GM18517 (cell line): ENCODE data around the gene TSPAN3.

Experiments used
- ATAC-seq: cut with Tn5 transposase; IDR thresholded peaks from one replicate; pipeline ENCODE4 v1.9.1; 2021; ENCODE audit warnings: mild to moderate bottlenecking, moderate library complexity; ENCODE audit not compliant: unreplicated experiment

Gene TSPAN3

DNA sequence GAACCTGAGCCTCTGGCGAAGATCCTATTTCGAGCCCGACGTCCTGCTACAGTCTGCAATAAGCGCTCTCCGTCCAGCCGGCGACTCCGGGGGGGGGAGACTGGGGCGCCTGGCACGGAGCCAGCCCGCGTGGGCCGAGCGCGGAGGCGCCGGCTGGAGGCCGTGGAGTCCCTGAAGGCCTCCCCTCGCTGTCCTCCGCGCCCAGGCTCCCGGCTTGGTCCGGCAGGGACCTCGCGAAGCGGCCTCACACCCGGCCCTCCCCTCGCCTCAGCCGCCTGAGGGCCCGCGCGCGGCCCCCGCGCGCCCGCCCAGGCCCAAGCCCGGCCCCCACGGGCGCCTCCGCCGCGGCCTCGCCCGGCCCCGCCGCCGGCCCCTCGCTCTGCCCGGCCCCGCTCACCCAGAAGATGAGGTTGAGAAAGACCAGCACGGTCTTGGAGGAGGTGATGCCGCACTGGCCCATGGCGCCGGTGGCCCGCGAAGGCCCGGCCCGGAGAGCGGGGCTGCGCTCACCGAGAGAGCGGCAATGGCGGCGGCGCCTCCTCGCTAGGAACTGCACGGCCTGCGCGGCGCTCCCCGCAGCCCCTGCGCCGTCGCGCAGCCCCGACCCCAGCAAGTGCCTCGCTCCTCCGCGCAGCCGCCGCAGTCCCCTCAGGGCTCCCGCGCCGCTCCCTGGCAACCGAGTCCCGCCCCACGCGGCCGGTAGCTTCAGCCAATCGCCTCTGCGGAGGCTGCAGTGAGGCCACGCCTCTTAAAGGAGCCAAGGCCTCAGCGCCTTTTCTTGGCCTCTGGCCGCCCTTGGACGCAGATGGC, at the start of gene TSPAN3:
Gene TSPAN3 (minus strand): TSS at position 615 of the 810 bp plus-strand sequence. CDS start 155 bp downstream, at position 460.
- peak; percentile 82 for ATAC-seq

DNA sequence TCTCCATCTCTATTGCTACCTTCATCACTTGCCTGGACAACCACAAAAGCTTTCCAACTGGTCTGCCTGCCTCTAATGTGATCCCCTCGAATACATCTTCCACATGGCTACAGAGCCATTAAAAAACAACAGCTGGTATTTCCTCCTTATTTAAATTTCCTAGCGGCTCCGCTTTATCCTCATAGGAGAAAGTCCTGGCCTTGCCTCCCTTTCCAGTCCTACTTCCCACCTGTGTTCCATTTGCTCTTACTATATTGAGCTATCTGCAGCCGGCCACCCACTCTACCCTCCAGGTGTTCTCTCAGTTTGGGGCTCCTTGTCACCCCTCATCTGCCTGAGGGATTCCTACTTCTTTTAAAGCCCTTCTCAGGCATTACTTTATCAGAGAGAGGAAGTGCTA, 49.7 kb upstream of the TSPAN3 start:
- ATAC-seq = no peak

DNA sequence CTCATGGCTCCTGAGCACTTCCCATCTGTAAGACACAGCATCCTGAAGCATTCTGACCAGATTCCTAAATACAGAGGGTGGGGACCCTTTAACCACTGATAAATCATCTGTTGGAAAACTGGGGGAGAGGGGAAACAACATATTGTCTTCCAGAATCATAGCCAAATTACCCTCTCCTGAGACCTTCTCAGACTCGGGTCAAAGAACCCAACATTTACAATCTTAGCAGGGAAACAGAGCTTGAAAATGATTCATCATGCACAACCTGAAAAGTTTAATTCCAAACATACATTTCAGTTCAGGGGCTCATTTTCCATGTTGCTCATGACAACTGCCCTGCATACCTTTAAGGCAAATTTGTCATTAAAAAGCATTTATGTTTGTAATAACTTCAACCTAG, 48.5 kb upstream of the TSPAN3 start:
- no peak for ATAC-seq

DNA sequence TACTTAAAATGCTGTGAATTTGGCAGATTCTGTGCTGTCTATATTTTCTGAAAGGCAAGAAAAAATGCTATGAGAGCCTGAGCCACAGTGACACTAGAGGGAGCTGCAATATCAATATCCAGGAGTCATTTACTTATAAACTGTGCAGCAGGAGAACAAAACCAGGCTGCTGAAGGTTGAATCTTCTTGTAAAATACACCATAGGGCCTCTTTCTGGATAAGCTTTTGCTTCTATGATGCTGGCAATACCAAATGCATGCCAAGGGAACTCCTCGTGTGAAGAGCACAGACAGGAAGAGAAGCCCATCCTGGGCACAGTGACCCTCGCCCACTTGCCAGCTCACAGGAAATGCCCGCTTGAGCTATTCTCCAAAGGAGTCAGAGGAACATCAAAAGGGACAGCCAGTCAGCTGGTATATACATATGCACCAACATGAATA, 48.0 kb upstream of the TSPAN3 start:
- ATAC-seq = no peak

DNA sequence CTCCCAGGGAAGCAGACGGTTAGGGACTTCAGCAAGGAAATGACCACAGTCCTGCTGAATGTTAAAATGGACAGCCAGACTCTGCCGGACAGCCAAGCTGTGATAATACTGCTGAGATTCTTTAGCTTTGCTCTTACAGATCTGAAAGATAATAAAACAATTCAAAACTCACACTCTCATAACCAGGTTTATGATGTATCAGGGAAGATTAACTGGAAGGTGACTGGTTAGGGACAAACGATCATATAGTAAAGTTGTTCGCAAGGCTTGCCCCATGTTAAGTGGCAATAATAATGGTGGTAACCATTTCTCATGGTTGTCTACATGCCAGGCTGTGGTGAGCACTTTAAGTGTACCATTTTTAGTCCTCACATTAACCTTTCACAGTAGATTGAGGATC, 44.3 kb upstream of the TSPAN3 start:
- no peak for ATAC-seq

DNA sequence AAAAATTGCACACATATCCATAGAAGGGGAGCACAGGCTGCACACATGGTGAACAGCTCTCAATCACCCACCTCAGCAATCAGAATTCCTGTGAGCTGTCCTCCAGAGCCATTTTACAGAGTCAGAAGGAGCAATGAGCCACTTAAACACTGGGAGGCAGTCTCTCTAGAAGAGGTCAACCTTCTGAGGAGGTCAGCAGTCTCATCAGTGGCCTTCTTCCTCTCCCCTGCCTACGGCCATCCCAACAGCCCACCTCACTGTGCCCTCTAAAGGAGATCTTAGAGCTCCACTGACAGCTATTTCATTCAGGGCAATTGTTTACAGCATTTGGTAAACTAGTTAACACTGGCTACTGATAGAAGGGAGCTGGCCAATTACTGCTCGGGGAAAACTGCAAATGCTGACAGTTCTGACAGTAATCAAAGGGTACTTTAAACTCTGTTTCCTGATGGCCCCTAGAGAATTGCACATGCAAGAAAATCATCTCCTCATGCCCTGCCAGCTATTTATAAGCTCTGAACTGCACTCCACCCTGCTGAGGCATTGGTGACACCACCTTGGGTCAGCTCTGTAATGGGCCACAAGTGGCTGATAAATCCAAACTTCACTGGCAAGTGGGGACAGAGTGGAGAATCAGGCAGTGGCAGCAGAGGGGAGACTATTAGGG, 42.1 kb upstream of the TSPAN3 start:
- no peak for ATAC-seq

DNA sequence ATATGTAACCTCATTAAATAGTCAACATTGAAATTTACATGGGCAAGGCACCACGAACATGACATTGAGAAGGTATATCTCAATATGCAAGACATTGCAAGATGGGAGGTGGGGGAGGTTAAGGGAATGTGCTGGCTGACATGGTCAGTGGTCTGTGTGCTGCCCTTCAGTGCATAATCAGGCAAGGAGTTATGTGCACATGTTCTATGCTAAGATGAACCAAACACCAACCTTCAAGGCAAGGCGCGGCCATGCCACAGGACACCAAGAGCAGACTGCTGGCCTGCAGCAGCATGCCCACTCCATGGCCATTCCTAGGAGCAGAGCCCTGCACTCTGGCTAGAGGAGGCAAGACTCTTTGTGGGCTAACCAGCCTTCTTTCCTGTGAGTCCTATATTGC, 40.9 kb upstream of the TSPAN3 start:
- no peak for ATAC-seq

DNA sequence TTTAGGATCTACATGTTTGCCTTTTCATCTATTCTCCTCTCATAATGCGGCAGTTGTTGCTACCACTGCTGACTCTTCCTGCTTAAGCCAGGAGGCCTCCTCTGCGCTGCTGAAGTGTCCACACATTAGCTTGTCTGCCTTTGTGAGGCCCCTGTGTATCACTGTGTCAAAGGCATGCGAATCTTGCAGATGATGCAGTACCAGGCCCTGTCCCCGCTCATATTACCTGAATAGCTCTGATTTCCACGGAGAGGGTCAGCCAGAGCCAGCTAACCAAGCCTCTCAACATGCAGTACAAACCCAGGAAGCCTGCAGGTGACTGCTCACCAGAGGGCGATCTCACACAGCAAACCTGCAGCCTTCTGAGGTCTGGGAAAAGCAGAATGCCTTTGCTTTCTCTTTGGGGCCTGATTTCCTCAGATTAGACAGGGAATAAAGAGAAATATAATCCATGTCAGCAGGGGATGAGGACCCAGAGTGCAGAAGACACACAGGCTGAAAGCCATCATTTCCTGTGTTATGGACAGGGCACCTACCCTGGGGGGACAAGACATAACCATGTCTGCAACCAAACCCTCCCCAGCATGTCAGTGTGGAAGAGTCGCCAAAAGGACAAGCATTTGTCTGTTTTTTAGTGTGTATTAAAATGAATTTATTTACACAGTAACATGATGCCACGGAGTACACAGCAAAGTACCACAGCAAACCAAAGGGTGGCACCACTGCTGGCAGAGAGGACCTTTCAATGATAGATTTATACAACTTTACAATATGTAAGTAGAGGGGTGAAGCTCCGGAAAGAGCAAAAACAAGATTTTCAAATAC, 36.8 kb upstream of the TSPAN3 start:
- ATAC-seq = no peak

DNA sequence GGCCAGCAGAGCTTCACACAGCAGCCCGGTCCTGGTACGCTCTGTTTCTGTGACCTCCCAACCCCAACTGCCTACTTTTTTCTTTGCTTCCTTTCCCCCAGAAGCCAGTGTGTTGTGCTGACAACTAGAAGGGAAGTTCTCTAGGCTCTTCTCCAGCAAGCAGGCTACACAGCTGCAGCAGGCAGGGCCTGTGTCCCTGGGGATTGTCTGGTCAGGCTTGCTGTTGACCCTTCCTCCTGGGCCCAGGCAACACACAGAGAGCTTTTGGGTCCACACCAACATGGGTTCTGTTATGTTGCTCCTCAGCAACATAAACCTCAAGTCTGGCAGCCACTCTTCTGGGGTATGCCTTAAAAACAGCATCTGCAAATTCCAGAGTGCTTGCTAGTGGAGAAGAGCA, 36.2 kb upstream of the TSPAN3 start:
- ATAC-seq = no peak

DNA sequence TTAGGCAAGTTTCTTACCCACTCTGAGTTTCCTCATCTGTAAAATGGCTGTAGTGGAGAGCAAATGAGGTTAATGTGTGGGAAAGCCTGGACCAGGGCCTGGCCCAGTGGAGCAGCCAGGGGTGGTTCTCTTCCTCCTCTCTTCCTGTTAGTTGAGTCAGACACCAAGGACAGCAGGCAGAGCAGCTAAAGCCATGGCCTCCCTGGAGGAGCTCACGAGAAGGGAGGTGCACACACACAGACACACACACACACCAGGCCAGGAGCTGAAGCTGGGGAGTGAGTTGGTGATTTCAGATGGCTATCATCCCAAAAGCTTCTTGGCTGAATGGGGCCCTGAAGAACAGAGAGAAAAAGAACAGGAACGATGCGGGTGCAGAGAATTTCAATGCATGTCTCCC, 33.2 kb upstream of the TSPAN3 start:
- no peak for ATAC-seq

DNA sequence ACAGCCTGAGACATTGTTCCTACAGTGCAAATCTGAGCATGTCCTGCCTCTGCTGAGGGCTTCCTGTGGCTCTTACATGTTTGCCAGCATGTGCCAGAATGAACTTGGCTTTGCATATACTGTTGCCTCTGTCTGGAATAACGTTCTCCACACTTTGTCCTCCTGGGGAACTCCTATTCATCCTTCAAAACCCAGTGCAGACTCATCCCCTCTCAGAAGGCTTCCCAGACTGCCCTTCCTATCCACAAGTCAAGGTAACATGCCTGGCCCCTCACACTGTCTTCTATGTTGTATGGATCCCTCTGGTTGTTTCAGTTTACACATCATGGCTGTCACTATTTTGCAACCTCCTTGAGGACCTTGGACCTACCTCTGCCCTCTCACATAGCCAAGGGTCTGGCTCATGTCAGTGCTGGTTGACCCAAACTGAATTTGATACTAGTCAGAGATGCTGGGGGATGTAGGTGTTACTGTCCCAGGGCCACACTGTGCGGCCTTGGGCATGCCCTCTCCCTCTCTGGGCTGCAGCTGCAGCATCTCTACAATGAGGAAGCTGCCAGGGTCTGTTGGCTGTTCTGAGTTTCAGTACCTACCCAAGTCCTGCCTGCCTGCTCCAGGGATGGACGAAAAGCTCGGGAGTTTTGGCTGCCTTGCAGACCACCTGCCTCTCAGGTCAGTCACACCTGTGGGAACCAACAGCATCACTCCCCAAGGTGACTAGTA, 29.0 kb upstream of the TSPAN3 start:
- no peak for ATAC-seq

DNA sequence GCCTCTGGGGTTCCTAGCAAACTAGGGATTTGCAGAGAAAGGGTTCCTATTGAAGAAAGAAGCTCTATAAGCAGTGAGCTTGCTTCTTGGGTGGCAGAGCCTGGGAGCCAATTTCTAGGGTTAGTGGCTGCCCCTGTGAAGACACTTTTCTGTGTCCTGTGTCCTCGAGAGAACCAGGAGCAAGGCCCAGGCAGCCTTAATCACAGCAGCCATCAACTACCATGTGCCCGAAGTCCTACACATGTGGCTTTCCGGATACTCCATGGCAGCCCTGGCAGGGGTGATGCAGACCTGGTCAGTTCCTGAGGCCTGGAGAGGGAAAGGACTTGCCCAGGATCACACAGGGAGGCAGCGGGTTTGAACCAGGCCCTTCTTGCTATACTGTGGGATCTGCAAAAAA, 27.7 kb upstream of the TSPAN3 start:
- ATAC-seq = no peak

DNA sequence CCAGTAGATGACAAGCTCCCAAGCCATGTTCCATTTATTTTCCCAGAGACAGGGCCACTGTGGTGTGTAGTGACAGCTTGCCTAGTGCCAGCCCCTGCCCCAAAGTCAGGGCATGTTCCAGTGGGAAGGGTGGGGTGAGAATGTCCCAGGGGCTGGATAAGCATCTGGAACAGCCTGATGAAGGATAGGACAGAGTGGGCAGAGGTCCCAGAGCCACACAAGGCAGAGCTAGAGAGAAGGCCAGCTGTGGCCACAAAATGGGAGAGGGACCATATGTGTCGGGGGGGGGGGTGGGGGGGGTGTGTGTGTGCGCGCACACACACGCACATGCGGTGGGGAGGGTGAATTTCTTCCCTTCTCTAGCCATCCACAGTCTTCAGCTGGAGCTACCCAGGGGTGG, 27.0 kb upstream of the TSPAN3 start:
- no peak for ATAC-seq

DNA sequence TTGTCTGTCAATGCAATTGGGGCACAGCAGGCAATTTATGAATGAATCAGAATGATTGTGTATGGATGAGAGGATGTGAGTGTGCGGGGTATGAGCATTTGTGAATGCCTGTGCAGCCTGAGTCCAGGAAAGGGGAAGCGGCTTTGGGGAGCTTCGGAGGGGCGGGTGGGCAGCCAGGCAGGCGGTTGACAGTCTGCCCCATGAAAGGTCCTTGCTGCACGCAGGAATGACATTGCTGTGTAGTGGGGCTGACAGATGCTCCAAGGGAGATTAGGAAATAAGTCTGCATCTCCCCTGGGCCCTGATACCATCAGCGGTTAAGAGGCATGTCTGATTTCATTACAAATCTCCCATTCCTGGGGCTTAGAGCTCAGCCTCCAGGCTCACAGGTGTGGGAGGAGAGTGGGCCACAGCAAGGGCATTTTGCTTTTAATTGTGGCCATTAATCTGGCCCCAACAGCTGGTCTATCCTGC, 26.4 kb upstream of the TSPAN3 start:
- ATAC-seq = no peak

DNA sequence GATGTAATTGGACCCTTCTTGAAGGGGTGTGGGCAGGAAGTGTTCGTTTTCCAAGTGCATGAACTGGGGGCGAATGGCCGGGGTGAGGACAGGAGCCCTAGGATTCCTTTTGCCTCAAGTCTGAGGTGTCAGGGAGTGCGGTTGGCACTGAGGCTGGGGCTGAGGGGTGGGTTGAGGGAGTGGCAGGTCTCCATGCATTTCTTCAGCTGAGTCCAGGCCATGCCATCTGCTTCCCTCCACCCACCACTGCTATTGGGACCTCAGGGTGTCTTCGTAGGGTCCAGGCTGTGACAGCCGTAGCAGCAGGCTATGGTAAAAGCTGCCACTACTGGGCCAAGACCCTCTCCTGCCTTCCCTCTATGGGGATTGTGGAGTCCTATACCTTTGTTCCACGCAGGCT, 25.6 kb upstream of the TSPAN3 start:
- ATAC-seq = no peak

DNA sequence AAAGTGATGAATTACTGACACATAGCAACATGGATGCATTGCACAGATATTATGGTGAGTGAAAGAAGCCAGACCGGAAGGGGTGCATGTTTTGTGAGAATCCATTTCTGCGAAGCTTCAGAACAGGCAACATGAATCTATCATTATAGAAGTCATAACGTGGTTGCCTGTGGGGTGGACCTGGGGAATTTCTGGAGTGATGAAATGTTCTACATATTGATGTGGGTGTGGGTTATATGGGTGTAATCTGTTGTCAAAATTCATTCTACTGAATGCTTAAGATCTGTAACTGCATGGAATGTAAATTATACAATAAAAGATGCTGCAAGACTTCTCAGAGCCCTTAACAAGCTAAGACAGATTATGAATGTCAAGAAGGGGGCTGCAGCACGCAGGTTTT, 25.2 kb upstream of the TSPAN3 start:
- ATAC-seq = no peak

DNA sequence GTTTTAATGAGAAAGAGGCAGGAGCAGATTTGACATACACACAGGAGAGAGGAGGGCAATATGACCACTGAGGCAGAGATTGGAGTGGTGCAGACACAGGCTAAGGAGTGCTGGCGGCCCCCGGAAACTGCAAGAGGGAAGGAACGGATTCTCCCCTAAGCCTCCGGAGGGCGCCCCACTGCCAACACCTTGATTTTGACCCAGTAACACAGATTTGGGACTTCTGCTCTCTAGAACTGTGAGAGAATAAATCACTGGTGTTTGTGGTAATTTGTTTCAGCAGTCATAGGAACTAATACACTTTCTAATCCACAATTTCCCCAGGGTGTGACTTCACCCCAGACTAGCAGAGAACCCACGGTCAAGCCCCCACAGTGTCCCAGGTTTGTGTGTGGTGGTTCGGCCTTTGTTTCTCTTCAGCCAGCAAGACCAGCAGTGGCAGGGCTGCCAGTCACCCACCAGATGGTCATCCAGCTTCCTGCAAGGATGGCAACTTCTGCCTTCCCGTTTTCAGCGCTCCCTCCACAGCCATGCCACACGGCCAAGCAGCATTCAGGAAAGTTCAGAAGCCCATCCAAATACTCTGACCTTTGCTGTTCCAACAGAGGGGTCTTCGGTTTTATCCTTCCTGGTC, 23.6 kb upstream of the TSPAN3 start:
- ATAC-seq = no peak

DNA sequence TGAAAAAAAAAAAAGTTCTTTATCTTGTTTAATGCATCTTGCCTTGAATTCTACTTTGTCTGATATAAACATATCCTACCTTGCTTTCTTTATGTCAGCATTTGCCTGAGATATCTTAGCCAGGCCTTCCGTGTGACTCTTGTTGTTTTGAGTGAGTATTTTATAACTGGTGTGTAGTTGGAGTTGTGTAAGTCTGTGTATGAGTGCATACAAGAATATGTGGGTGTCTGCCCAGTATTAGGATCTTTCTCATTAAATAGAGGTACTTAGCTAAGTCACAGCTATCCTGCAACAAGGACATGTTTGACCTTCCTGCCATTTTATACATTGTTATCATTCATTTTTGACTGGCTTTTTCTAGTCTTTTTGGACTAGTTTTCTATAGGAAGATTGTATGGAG, 22.5 kb upstream of the TSPAN3 start:
- no peak for ATAC-seq

DNA sequence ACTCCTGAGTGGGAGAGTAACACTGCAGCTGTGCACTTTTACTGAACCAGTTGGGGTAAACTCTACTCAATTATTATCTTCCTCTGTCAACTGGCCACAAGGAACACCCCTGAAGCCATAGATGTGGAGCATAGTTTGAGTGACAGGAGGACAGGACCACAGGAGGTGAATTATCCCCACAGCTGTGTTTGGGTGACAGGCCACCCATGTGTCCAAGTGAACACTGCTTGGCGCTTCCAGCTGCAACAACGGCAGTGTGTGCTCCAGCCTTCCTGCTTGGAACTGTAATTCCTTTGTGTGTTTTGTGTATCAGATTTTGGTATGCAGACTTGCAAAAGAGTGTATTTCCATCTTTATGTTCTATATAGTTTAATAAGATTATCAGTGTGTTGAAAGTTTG, 20.2 kb upstream of the TSPAN3 start:
- no peak for ATAC-seq

DNA sequence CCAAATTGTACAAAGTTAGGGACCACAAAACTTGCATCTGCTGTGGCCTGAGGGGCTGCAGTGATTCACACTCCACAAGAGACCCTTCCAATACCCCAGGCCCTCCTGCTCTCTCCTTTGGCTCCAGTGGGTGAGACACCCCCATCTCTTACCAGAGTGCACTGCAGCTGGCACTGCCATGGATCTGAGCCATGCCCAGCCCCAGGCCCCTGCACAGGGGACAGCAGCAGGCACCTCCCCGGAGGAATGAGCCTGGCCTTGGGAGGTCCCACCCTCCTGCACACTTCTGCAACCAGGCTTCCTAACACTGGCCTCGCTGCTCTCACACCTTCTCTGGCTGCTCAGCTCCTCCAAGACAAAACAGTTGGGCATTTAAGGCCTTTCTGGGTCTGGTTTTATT, 16.3 kb upstream of the TSPAN3 start:
- no peak for ATAC-seq
